K562 (cell line): ENCODE results near the gene ABT1. TPM values are rescaled to one million over a fixed set of nuclear protein-coding genes. Genes with fewer than 3 reads are reported as not detected.

Experiments
- ARHGAP35 ChIP-seq: fragments of 450-650 bp; IDR thresholded peaks from 2 replicates; pipeline ENCODE4 v1.6.1; 2018; ENCODE audit not compliant: partially characterized antibody
- CBX2 ChIP-seq: fragments of 200-600 bp; sonication (generic); IDR thresholded peaks from one replicate; pipeline ENCODE4 v1.6.1; 2012; ENCODE audit warnings: mild to moderate bottlenecking, low read length, inconsistent platforms; ENCODE audit not compliant: insufficient read depth, poor library complexity, severe bottlenecking
- CREBBP ChIP-seq: IDR thresholded peaks from one replicate; pipeline ENCODE4 v1.6.1; 2012; ENCODE audit warnings: low read depth, mild to moderate bottlenecking, control low read depth, inconsistent platforms, low read length
- CTBP1 ChIP-seq: fragments of 450-650 bp; IDR thresholded peaks from 2 replicates; pipeline ENCODE4 v1.6.1; 2016; ENCODE audit warnings: borderline replicate concordance
- DACH1 ChIP-seq: fragments of 450-650 bp; IDR thresholded peaks from 2 replicates; pipeline ENCODE4 v1.6.1; 2018; ENCODE audit not compliant: partially characterized antibody
- GATAD2A ChIP-seq: fragments of 450-650 bp; IDR thresholded peaks from 2 replicates; pipeline ENCODE4 v1.6.1; 2017
- GATAD2B ChIP-seq: fragments of 450-650 bp; IDR thresholded peaks from 2 replicates; pipeline ENCODE4 v1.6.1; 2017; ENCODE audit warnings: mild to moderate bottlenecking, borderline replicate concordance
- MCM2 ChIP-seq: fragments of 450-650 bp; IDR thresholded peaks from 2 replicates; pipeline ENCODE4 v1.6.1; 2017; ENCODE audit warnings: low read depth, mild to moderate bottlenecking
- NCOA1 ChIP-seq: fragments of 450-650 bp; IDR thresholded peaks from 2 replicates; pipeline ENCODE4 v1.6.1; 2016; ENCODE audit warnings: low read depth
- PHF8 ChIP-seq: fragments of 200-600 bp; sonication (generic); IDR thresholded peaks from 2 replicates; pipeline ENCODE4 v1.6.1; 2012; ENCODE audit warnings: mixed run types, mild to moderate bottlenecking, inconsistent platforms, low read length, moderate library complexity, borderline replicate concordance
- ZBTB2 ChIP-seq: fragments of 450-650 bp; IDR thresholded peaks from 2 replicates; pipeline ENCODE4 v1.6.1; 2016; ENCODE audit warnings: antibody characterized with exemption
- ZNF318 ChIP-seq, 2 experiments: fragments of 450-650 bp; IDR thresholded peaks; 2 replicates each; pipeline ENCODE4 v1.6.1; 2016; ENCODE audit warnings: mild to moderate bottlenecking in 2 of 2, borderline replicate concordance in 1 of 2, low read depth in 1 of 2, moderate library complexity in 1 of 2
- ZNF583 ChIP-seq: fragments of 250-450 bp; sonication (Bioruptor Pico); IDR thresholded peaks from 2 replicates; pipeline ENCODE4 v1.4.0; 2020
- ZNF707 ChIP-seq: fragments of 250-450 bp; sonication (Bioruptor Pico); conservative IDR thresholded peaks from 2 replicates; pipeline ENCODE4 v1.8.0; 2022; ENCODE audit warnings: inconsistent platforms, mild to moderate bottlenecking, moderate library complexity
- ZZZ3 ChIP-seq: fragments of 450-650 bp; IDR thresholded peaks from 2 replicates; pipeline ENCODE4 v1.6.1; 2016; ENCODE audit warnings: antibody characterized with exemption, mild to moderate bottlenecking, moderate library complexity
- polyA plus RNA-seq, 8 experiments: library from polyadenylated mRNA; depleted of rRNA in 4 of 8; stranded (reverse) in 5 of 8; unstranded in 3 of 8; fragments of >200 nt; fragmentation: Nextera tagmentation in 2 of 8; fragmentation: Illumina TruSeq in 1 of 8; extraction: Ambion mirVana in 2 of 8; extraction: Trizol in 1 of 8; gene quantifications; 2 replicates each; pipeline versions ENCODE4 v1.2.1 to v1.2.3, GENCODE V29; 2011 to 2014; ENCODE audit warnings: inconsistent platforms in 1 of 8, missing spikeins in 1 of 8
- total RNA-seq, 7 experiments: library from RNA; depleted of rRNA in 6 of 7; stranded (reverse); fragments of >200 nt in 6 of 7; fragmentation: Illumina TruSeq in 2 of 7; extraction: Trizol in 2 of 7; gene quantifications; 2 replicates each; pipeline versions ENCODE4 v1.2.1 to v1.2.3, GENCODE V29; 2011 to 2021; ENCODE audit warnings: low replicate concordance in 1 of 7
- TF ChIP-seq, protein P1 (sequence below): fragments of 250-450 bp; sonication (Bioruptor Pico); IDR thresholded peaks from 2 replicates; pipeline ENCODE4 v1.8.0; 2021; ENCODE audit warnings: moderate library complexity, mild to moderate bottlenecking, inconsistent platforms

ABT1 gene
- total and polyA plus RNA-seq, 9 of the 15 experiments (the other 6 are each of a cell fraction or from before 2014, with no cell fraction given) = 8.8 to 52.7 (median 40.7) TPM

- 0 out of 4 replicates have a peak, but pooled peaks have one; percentile 21 to 55 for TF ChIP-seq ZNF318 (IDR thresholded peaks at IDR 0.05; ENCODE audit: borderline replicate concordance in 1 of 2, low read depth in 1 of 2)
- no peak for TF ChIP-seq ZNF583 (CRISPR knock-in tag)
- TF ChIP-seq CTBP1 = 0 out of 2 replicates have a peak, but pooled peaks have one; percentile 8
- no peak for TF ChIP-seq ZNF707 (CRISPR knock-in tag)
- TF ChIP-seq GATAD2B = peak; percentile 45; the same call in 1 of the 2 replicates
- no peak for TF ChIP-seq ZZZ3
- TF ChIP-seq, protein P1, sequence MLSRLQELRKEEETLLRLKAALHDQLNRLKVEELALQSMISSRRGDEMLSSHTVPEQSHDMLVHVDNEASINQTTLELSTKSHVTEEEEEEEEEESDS (CRISPR knock-in tag) = no peak
- TF ChIP-seq DACH1 = peak; percentile 95
- TF ChIP-seq CBX2 = no peak
- TF ChIP-seq MCM2 = no peak
- peak; percentile 16; the same call in 1 of the 2 replicates for TF ChIP-seq NCOA1
- TF ChIP-seq ZBTB2 = peak; percentile 48; the same call in 1 of the 2 replicates
- TF ChIP-seq GATAD2A = peak; percentile 62; the same call in 1 of the 2 replicates
- peak; percentile 46 for TF ChIP-seq CREBBP
- TF ChIP-seq ARHGAP35 = peak; percentile 15
- TF ChIP-seq PHF8 = peak; percentile 2; the same call in 1 of the 2 replicates
Measured at GRCh38 chr6:26552640-26553188, 44.0 kb upstream of the ABT1 start (continued).
